AG10803 (cell line): Measurements from ENCODE around the gene IGFBP2.

ENCODE experiments used
- DNase-seq: peaks from one replicate; pipeline ENCODE4 v3.0.0; 2010; ENCODE audit warnings: low read depth
- H3K4me3 ChIP-seq: 2 replicates; pipeline ENCODE4 v1.5.1; 2011; ENCODE audit warnings: mild to moderate bottlenecking, low read length, control low read depth
- TF ChIP-seq, protein P1 (sequence below): conservative IDR thresholded peaks from 2 replicates; pipeline ENCODE4 v1.5.1; 2011; ENCODE audit warnings: mild to moderate bottlenecking, low read length, control low read depth, inconsistent platforms

The IGFBP2 gene

DNA sequence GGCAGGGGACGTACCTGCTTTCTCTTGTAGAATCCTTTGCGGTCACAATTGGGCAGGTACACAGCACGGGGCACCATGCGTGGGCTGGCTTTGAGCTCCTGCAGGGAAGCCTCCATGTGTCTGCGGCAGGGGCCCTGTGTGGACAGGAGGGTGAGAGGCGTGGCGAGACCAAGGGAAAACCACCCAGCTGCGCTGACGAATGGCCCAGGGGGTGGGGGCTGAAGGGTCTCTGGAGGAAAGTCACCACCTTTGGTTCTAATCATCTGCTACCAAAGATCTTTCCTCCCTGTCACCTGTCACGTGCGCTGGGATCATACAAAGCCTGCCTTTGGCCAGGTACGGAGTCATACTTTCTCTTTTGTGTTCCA, 44.9 kb downstream of the IGFBP2 start:
- H3K4me3 ChIP-seq: no peak overlapping the region
- TF ChIP-seq, protein P1, sequence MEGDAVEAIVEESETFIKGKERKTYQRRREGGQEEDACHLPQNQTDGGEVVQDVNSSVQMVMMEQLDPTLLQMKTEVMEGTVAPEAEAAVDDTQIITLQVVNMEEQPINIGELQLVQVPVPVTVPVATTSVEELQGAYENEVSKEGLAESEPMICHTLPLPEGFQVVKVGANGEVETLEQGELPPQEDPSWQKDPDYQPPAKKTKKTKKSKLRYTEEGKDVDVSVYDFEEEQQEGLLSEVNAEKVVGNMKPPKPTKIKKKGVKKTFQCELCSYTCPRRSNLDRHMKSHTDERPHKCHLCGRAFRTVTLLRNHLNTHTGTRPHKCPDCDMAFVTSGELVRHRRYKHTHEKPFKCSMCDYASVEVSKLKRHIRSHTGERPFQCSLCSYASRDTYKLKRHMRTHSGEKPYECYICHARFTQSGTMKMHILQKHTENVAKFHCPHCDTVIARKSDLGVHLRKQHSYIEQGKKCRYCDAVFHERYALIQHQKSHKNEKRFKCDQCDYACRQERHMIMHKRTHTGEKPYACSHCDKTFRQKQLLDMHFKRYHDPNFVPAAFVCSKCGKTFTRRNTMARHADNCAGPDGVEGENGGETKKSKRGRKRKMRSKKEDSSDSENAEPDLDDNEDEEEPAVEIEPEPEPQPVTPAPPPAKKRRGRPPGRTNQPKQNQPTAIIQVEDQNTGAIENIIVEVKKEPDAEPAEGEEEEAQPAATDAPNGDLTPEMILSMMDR: no peak
- no peak for DNase-seq

DNA sequence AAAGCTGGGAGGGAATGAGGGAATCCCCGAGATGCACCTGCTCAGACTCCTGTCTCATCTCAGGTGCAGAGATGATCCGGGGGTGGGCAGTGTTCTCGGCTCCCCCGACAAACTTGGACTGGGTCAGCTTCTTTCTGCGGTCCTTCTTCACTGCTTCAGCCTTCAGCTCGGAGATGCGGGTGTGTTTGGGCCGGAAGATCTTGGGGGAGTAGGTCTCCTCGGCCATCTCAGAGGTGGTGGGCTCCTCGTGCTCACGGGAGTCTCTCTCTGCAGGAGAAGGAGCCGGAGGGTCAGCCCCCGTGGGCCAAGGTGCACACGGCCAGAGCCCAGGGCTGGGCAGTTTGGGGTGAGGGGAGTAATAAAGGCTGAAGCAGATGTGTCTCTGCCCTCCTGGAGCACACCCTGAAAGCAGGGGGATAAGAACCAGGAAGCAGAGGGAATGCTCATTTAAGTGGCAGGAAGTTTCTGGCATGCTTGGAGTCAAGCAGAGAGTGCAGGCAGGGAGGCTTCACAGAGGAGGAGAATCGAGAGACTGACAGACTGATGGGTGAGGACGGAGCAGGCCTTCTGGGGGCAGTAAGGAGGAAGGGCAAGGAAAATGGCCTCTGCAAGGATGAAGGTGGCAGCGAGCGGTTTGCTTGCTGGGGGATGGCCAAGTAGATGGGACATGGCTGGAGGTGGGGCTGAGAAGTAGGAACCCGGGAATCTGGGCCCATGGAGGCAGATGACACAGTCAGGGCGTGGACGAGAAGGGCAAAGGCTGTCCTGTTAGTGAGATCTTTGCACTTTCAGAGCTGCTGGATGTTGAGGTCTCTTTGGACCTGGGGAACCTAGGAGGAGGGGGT, 45.8 kb downstream of the IGFBP2 start:
- TF ChIP-seq, protein P1: no peak
- no peak overlapping the region for H3K4me3 ChIP-seq
- DNase-seq: no peak

DNA sequence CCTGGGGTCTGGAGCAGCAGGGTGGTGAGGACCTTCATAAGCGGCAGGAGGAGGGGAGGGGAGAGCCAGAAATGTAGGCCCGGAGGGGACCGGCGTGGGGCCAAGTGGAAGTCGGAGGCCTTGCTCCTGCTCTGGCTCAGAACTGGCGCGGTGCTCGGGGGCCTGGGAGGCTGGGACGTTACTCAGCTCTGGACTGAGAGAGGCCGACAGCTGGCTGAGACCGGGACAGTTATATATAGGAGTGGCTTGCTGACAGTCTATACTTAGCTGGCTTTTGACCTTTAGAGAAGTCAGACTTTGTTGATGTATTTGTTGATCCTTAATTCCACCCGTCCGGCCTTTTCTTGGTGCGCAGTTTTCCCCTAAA, 46.4 kb downstream of the IGFBP2 start:
- no peak overlapping the region for H3K4me3 ChIP-seq
- TF ChIP-seq, protein P1: no peak
- no peak for DNase-seq

DNA sequence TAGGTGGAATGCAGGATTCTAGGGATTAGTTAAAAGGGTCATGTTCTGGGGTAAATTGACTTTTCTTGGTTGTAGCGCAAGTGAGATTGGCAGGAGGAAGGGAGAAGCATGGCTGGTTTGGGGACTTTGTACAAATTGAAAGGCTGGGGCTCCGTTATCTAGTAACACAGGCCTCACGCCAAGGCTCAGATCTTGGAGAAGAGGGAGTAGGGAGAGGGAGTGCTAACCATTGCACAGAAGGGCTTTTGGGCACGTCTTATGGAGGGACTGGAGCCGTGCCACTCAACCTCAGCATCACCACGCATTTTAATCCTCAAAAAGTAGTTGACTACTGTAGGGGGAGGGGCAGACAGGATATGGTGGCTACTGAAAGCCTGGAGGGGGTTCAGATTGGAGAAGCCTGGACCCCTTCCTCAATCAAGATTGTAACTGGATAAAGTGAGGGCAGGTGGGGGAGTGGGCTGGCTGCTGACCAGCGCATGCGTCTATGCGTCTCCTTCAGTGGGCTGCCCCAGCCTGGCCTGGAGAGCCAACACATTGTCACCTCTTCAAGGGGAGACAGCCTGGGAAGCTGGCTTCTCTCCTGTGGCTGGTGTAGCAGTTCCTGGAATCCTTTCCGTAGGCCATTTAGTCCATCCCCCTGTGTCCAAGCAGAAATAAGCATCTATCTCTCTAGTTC, 47.9 kb downstream of the IGFBP2 start:
- TF ChIP-seq, protein P1: no peak; the same call in 1 of the 2 replicates
- no peak for DNase-seq
- no peak overlapping the region for H3K4me3 ChIP-seq

DNA sequence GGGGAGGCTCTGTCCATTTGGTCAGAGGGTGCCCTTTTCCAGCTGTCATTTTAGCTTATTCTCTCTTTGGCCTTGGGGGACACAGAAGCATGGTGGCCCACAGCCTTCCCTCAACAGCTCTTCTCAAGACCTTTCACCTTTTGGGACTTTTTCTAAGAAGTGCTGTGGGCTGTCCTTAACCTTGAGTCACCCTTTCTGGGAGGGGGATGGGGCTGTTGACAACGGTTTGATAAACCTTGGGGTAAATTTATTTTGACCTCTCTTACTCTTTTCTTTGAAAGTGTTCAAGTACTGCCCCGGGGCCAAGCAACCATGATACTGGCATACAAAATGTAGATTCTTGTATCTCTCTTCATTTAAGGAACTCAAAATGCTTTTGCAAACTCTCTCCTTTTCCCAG, 48.5 kb downstream of the IGFBP2 start:
- H3K4me3 ChIP-seq: no peak overlapping the region
- no peak for DNase-seq
- TF ChIP-seq, protein P1: no peak

DNA sequence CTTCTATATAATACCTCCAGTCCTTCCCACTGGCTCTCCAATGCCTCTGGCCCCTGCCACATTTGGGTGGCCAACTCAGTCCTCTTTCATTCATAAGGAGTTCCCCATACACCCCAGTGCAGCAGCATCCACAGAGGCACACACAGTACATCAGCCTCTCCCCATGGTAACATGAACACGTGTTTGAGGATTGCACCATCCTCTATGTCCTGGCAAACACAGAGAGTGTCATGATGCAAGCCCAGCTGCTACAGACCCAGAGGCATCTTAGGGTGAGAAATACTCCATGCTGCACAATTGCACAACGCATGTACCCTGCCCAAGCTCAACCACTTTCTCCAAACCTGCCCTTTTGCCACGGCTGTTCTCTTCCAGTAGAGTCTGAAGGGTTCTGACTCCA, 50.6 kb downstream of the IGFBP2 start:
- peak; percentile 98 for DNase-seq
- TF ChIP-seq, protein P1: no peak
- H3K4me3 ChIP-seq: no peak overlapping the region
